ENCODE measurements around the gene PKNOX2.

Gene PKNOX2

DNA sequence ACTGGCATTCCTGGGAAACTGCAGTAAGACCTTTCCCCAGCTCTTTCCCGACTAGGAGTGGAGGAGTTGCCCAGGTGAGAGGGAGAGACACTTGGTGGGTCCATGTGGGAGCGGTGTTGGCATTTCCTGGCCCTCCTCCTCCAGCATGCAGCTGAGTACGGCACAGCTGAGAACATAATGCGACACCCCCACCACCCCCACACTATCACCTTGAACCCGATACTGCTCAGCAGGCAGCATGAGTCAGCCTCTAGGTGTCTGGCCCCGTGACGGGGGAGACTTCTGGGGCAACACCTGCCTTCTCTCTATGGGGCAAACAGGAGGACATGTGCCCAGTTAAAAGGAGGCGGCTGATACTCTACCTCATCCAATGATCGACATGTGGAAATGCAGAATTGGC lies 64.4 kb downstream of the PKNOX2 start:
- no peak for DNase-seq (ENCODE audit: extremely low read depth in 1 of 2, low read depth in 1 of 2)

DNA sequence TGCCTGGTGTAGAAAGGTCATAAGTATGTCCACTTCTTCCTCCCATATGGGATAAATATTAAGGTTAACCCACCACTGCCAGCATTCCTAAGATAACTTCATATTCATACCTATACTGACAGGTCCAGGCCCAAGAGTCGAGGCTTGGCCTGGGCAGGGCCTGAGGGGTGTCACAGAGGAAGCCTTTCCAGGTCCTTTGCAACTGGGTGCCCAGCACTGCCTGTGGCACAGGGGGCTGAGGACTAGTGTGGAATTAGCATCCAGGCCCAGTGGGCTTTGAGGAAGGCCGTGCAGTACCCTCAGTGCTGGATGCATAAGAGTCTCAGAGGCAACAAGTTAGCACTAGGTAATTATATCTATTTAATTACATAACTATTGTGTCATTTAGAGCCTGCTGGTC lies 65.4 kb downstream of the PKNOX2 start:
- no peak for DNase-seq (ENCODE audit: extremely low read depth in 1 of 2, low read depth in 1 of 2)

GRCh38 chr11:125233116-125233515 lies 68.6 kb downstream of the PKNOX2 start:
- no peak for DNase-seq (ENCODE audit: extremely low read depth in 1 of 2, low read depth in 1 of 2)

DNA sequence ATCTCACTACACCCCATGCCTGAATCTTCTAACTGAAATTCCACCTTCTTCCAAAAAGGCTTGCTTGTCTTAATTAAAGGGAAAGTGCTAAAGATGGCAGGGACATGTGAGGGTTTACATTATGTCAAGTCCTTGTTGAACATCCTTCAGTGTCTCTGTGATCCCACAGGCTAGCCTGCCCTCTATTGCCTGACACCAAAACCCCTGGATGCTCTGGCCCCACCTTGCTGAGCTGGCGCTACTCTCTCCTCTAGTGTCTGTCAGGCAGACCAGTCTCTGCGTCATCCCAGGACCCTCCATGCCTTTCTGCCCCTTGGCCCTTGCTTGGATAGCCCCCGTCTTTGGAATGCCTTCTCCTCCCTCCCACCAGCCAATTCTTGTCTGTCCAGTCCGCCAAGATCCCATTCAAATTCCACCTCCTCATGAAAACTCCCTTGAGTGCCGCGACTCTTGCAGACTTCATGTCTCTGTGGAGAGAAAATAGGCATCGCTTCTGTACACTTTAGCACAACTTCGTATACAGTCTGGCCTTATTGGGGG lies 69.3 kb downstream of the PKNOX2 start:
- DNase-seq (ENCODE audit: extremely low read depth in 1 of 2, low read depth in 1 of 2) = no peak

DNA sequence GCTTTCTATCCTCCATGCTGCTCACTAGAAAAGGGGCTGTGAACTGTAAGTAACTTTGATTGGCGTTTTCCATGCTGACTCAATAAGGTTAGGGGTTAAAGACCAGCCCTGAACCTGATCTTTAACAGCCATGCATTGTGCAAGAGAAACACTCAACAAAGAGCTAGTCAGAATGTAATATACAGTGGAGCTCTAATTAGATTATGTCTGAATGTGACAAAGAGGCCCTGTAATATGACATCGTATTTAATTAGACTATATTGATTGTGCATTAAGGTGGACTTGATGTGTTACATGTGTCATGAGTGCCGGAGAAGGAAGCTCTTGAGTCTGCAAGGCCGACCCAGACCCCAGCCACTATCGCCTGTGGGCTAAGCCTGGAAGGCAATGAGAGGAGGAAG lies 70.5 kb downstream of the PKNOX2 start:
- no peak for DNase-seq (ENCODE audit: extremely low read depth in 1 of 2, low read depth in 1 of 2)

GRCh38 chr11:125236072-125236825 lies 71.7 kb downstream of the PKNOX2 start:
- no peak for DNase-seq (ENCODE audit: extremely low read depth in 1 of 2, low read depth in 1 of 2)

- no peak for DNase-seq (ENCODE audit: extremely low read depth in 1 of 2, low read depth in 1 of 2)
Observed at GRCh38 chr11:125239585-125240560, 75.3 kb downstream of the PKNOX2 start.

DNA sequence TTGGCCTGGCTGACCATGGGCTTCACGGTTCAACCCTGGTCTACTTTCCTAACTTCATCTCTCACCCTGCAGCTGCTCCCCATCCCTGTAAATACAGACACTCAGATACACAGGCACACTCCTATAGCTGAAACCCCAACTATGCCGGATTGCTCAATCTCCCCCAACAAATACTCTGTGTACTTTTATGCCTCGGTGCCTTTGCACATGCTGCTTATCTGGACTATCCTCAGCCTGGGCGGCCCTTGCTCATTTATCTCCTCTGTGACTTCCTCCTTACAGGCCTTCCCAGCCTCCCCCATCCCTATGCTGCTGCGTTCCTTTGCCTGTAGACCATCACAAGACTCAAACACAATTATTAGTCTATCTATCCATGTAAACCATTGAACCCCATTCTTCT lies 76.6 kb downstream of the PKNOX2 start:
- no peak for DNase-seq (ENCODE audit: extremely low read depth in 1 of 2, low read depth in 1 of 2)

- DNase-seq (ENCODE audit: extremely low read depth in 1 of 2, low read depth in 1 of 2) = no peak
Observed at GRCh38 chr11:125242141-125242775, 77.7 kb downstream of the PKNOX2 start.

- DNase-seq (ENCODE audit: extremely low read depth in 1 of 2, low read depth in 1 of 2) = no peak
Observed at GRCh38 chr11:125244166-125244565, 79.6 kb downstream of the PKNOX2 start.

DNA sequence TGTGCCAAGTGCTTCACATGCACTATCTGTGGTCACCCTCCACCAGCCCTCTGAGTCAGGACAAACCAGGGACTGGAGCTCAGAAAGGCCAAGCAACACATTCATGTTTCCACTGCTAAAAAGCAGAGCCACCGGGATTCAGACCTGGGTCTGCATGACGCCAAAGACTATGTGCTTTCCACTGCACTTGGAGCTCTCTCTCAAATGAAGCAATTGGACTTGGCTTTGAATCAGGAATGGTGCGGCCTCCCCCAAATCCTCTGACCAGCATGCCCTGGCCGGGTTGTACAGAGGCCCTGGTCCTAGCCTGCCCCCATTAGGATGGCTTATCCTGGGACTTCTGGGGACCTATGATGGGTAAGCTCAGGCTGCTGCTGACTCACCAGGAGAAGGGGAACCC lies 80.7 kb downstream of the PKNOX2 start:
- no peak for DNase-seq (ENCODE audit: extremely low read depth in 1 of 2, low read depth in 1 of 2)

GRCh38 chr11:125247431-125247830 lies 82.9 kb downstream of the PKNOX2 start:
- DNase-seq (ENCODE audit: extremely low read depth in 1 of 2, low read depth in 1 of 2) = no peak

GRCh38 chr11:125250318-125251213 lies 86.0 kb downstream of the PKNOX2 start:
- DNase-seq (ENCODE audit: extremely low read depth in 1 of 2, low read depth in 1 of 2) = no peak

DNA sequence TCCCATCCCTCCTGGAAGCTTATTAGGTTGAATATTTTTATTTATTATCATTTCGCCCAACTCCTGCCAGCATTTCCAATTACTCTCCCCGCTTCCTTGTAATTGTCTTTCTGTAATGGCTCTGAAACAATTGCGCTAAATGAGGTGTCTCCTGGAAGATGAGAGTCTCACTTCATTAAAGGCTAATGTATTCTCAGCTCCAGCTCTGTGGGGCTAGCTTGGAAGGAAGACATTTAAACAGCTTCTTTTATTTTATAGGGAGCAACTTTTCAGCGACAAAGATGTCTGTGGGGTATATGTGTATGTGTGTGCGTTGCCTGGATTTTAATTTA lies 86.6 kb downstream of the PKNOX2 start:
- DNase-seq (ENCODE audit: extremely low read depth in 1 of 2, low read depth in 1 of 2) = no peak

DNA sequence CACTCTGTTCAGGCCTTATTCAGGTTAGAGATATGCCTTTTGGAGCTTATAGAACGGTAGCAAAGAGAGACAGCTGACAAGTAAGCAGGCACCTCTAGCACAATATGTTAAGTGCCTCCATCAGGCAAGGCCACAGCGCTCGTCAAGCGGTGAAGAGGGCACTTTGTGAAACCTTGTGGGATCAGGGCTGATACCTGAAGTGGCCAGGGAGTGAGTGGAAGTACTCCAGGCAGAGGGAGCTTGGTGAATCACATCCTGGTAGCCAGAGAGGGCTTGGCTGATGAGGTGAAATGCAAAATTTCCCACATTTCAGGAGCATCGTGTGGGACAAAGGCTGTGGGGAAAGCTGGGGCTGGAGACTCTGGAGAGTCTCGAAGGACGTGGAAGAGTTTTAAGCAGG lies 87.4 kb downstream of the PKNOX2 start:
- DNase-seq (ENCODE audit: extremely low read depth in 1 of 2, low read depth in 1 of 2) = no peak

GRCh38 chr11:125253289-125253688 lies 88.7 kb downstream of the PKNOX2 start:
- DNase-seq (ENCODE audit: extremely low read depth in 1 of 2, low read depth in 1 of 2) = no peak

GRCh38 chr11:125253795-125254525 lies 89.4 kb downstream of the PKNOX2 start:
- no peak for DNase-seq (ENCODE audit: extremely low read depth in 1 of 2, low read depth in 1 of 2)

- DNase-seq (ENCODE audit: extremely low read depth in 1 of 2, low read depth in 1 of 2) = no peak
Observed at GRCh38 chr11:125256541-125257189, 92.1 kb downstream of the PKNOX2 start.

DNA sequence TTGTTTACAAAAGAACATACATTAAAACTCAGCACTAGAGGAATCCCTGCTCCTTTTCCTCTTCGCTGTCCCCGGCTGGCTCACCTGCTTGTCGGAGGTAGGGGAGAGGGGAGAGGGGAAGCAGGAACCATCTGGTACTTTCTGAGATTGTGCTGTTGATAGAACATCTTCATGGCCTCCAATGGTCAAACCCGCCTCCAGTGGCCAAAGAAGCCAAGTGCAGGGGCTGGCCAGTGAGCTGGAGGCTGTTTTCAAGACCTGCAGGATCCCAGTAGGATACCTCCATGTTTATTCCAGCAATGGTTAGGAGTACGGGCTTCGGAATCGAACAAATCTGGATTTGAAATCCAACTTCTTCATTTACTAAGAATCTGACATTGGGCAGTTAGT lies 92.6 kb downstream of the PKNOX2 start:
- no peak for DNase-seq (ENCODE audit: extremely low read depth in 1 of 2, low read depth in 1 of 2)
